HL-60 (cell line): Measurements from ENCODE around the gene MKKS.

Experiments
- DNase-seq, 2 experiments: peaks; one replicate each; pipeline ENCODE4 v3.0.0-alpha.2; 2010 to 2020; ENCODE audit warnings: low read depth in 1 of 2, low spot score in 1 of 2
- H3K27ac ChIP-seq: fragments of 250-450 bp; sonication (Bioruptor Pico); replicated peaks from 2 replicates; pipeline ENCODE4 v1.5.1; 2020; ENCODE audit warnings: mild to moderate bottlenecking, moderate library complexity
- H3K27me3 ChIP-seq: fragments of 250-450 bp; sonication (Bioruptor Pico); 2 replicates; pipeline ENCODE4 v1.5.1; 2021; ENCODE audit warnings: mild to moderate bottlenecking, moderate library complexity; ENCODE audit not compliant: insufficient read depth, poor library complexity, severe bottlenecking
- H3K4me3 ChIP-seq: replicated peaks from 2 replicates; pipeline ENCODE4 v1.5.1; 2011; ENCODE audit warnings: mild to moderate bottlenecking, control low read depth, low read length; ENCODE audit not compliant: insufficient read depth
- GABPA ChIP-seq: IDR thresholded peaks from 2 replicates; pipeline ENCODE4 v1.6.1; 2012; ENCODE audit warnings: low read depth
- POLR2AphosphoS5 ChIP-seq: IDR thresholded peaks from 2 replicates; pipeline ENCODE4 v1.6.1; 2012; ENCODE audit warnings: low read depth
- SPI1 ChIP-seq: IDR thresholded peaks from 2 replicates; pipeline ENCODE4 v1.6.1; 2012; ENCODE audit warnings: low read depth, mild to moderate bottlenecking, borderline replicate concordance
- TF ChIP-seq, protein P1 (sequence below): IDR thresholded peaks from 2 replicates; pipeline ENCODE4 v1.6.1; 2012; ENCODE audit warnings: low read depth; ENCODE audit not compliant: insufficient replicate concordance
- TF ChIP-seq, protein P2 (sequence below): IDR thresholded peaks from one replicate; pipeline ENCODE4 v1.5.1; 2011; ENCODE audit warnings: low read length, control low read depth, inconsistent platforms; ENCODE audit not compliant: insufficient read depth

MKKS gene

DNA sequence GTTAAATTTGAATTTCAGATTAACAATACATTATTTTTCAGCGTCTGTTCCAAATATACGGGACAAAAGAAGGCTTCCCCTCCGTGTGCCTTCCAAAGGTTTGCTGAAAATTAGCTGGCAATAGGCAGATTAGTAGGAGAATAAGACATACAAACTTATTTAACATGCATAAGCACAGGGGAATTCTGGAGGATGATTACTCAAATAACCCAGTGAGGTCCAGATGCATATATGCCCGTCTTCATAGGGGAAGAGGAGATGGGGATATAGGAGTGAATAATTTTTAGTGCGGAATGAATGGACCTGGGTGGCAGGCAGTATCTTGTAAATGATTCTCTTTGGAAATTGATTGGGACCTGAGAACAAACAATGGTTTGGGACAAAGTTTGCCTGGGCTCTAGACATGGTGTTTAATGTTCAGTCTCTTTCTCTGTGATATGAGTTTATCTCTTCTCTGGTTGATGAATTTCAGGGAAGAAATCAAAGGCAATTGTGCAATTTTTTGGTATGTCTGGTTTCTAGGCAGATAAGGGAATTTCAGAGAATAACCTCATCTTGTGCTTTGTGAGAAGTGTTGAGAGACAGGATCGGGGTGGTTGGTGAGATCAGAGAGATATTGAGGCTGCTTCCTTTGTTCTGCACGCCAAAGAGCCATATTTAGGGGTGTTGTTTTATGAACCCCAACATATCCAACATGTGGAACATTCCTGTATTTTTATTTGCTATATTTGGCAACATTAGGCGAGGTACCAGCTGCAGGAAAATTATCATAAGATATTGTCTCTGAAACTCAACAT is 63.7 kb downstream of the MKKS start:
- H3K27ac ChIP-seq: no peak overlapping the region
- TF ChIP-seq, protein P1, sequence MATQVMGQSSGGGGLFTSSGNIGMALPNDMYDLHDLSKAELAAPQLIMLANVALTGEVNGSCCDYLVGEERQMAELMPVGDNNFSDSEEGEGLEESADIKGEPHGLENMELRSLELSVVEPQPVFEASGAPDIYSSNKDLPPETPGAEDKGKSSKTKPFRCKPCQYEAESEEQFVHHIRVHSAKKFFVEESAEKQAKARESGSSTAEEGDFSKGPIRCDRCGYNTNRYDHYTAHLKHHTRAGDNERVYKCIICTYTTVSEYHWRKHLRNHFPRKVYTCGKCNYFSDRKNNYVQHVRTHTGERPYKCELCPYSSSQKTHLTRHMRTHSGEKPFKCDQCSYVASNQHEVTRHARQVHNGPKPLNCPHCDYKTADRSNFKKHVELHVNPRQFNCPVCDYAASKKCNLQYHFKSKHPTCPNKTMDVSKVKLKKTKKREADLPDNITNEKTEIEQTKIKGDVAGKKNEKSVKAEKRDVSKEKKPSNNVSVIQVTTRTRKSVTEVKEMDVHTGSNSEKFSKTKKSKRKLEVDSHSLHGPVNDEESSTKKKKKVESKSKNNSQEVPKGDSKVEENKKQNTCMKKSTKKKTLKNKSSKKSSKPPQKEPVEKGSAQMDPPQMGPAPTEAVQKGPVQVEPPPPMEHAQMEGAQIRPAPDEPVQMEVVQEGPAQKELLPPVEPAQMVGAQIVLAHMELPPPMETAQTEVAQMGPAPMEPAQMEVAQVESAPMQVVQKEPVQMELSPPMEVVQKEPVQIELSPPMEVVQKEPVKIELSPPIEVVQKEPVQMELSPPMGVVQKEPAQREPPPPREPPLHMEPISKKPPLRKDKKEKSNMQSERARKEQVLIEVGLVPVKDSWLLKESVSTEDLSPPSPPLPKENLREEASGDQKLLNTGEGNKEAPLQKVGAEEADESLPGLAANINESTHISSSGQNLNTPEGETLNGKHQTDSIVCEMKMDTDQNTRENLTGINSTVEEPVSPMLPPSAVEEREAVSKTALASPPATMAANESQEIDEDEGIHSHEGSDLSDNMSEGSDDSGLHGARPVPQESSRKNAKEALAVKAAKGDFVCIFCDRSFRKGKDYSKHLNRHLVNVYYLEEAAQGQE: no peak
- no peak for TF ChIP-seq SPI1
- TF ChIP-seq, protein P2, sequence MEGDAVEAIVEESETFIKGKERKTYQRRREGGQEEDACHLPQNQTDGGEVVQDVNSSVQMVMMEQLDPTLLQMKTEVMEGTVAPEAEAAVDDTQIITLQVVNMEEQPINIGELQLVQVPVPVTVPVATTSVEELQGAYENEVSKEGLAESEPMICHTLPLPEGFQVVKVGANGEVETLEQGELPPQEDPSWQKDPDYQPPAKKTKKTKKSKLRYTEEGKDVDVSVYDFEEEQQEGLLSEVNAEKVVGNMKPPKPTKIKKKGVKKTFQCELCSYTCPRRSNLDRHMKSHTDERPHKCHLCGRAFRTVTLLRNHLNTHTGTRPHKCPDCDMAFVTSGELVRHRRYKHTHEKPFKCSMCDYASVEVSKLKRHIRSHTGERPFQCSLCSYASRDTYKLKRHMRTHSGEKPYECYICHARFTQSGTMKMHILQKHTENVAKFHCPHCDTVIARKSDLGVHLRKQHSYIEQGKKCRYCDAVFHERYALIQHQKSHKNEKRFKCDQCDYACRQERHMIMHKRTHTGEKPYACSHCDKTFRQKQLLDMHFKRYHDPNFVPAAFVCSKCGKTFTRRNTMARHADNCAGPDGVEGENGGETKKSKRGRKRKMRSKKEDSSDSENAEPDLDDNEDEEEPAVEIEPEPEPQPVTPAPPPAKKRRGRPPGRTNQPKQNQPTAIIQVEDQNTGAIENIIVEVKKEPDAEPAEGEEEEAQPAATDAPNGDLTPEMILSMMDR: no peak
- no peak for TF ChIP-seq GABPA
- no peak for TF ChIP-seq POLR2AphosphoS5
- DNase-seq: no peak
- no peaks in the 10 kb centered on the region for H3K27me3 ChIP-seq
- no peak overlapping the region for H3K4me3 ChIP-seq

DNA sequence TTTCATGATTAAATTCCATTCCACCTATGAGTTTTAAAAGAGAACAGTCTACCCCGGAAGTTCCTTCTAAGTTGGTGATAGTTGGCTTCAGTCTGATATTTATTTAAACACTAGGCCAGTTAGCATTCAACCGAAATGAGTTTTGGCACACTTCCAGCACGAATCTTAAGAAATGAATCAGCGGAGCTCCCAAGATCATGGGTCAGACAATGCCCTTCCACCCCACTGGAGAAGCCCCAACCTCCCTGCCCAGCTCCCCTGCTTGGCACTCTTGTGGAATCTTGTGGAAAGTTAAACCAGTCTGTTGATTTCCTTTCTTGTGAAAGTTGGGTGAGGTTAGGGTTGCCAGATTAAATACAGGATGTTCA is 64.3 kb downstream of the MKKS start:
- Histone ChIP-seq H3K27me3 (no peaks in the 10 kb centered on the region), H3K27ac (no peak overlapping the region), H3K4me3 (no peak overlapping the region)
- DNase-seq: no peak
- TF ChIP-seq SPI1 (no peak), POLR2AphosphoS5 (no peak)
- TF ChIP-seq, protein P2: no peak
- TF ChIP-seq, protein P1: no peak

DNA sequence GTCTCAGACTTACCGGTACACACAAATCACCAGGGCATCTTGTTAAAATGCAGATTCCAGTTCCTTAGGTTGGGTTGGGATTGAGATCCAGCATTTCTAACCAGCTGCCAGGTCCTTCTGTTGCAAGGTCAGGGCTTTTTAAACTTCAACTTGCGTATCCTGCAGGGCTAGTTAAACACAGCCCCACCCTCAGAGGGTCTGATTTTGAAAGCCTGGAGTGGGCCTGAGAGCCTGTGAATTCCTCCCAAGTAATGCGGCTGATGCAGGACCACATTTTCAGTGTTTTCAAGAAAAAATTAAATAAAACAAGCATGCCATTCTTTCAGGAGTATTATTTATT is 65.3 kb downstream of the MKKS start:
- H3K27me3 ChIP-seq: no peaks in the 10 kb centered on the region
- DNase-seq: no peak
- TF ChIP-seq, protein P1: no peak
- H3K4me3 ChIP-seq: no peak overlapping the region
- no peak overlapping the region for H3K27ac ChIP-seq
